HCT116 (cell line): ENCODE data around the gene DPP6.

Experiments used
- ATF3 ChIP-seq: IDR thresholded peaks from 2 replicates; pipeline ENCODE4 v1.6.1; 2012
- CTCF ChIP-seq, 3 experiments: fragments of 200-600 bp in 1 of 3; sonication (generic) in 1 of 3; IDR thresholded peaks in 2 of 3; conservative IDR thresholded peaks in 1 of 3; 2 replicates each; pipeline ENCODE4 v1.5.1; 2012 to 2017; ENCODE audit warnings: low read depth in 2 of 3, low read length in 2 of 3, antibody characterized with exemption in 1 of 3, borderline replicate concordance in 1 of 3, control low read depth in 1 of 3, mild to moderate bottlenecking in 1 of 3, mixed read lengths in 1 of 3, mixed run types in 1 of 3, moderate library complexity in 1 of 3; ENCODE audit not compliant: insufficient read depth in 1 of 3
- EGR1 ChIP-seq: IDR thresholded peaks from 2 replicates; pipeline ENCODE4 v1.6.1; 2012; ENCODE audit warnings: low read depth
- POLR2AphosphoS5 ChIP-seq: IDR thresholded peaks from 2 replicates; pipeline ENCODE4 v1.6.1; 2011; ENCODE audit warnings: mild to moderate bottlenecking, low read depth, low read length, moderate library complexity
- RAD21 ChIP-seq: IDR thresholded peaks from 2 replicates; pipeline ENCODE4 v1.6.1; 2012; ENCODE audit warnings: low read depth, mild to moderate bottlenecking

GRCh38 chr7:154388412-154388811 lies 336.2 kb downstream of the DPP6 start:
- no peak for TF ChIP-seq RAD21
- no peak for TF ChIP-seq EGR1
- TF ChIP-seq CTCF (IDR thresholded peaks at IDR 0.05 in 2 of 3, conservative IDR thresholded peaks at IDR 0.05 in 1 of 3; ENCODE audit: borderline replicate concordance in 1 of 3, insufficient read depth in 1 of 3, low read depth in 2 of 3, low read length in 2 of 3), result no peak
- TF ChIP-seq POLR2AphosphoS5, result no peak
- no peak for TF ChIP-seq ATF3
